HepG2 (cell line): ENCODE data around the gene DNAJC21. TPM values are rescaled to one million over a fixed set of nuclear protein-coding genes. Genes with fewer than 3 reads are reported as not detected.

ENCODE experiments used
- AHR ChIP-seq: IDR thresholded peaks from 2 replicates; pipeline ENCODE4 v1.6.1; 2018; ENCODE audit warnings: missing genetic modification reagents, missing compliant biosample characterization
- DMAP1 ChIP-seq: IDR thresholded peaks from 2 replicates; pipeline ENCODE4 v1.6.1; 2016
- ELF3 ChIP-seq: IDR thresholded peaks from 2 replicates; pipeline ENCODE4 v1.6.1; 2016; ENCODE audit warnings: missing genetic modification reagents, missing compliant biosample characterization
- GTF3A ChIP-seq: sonication (generic); formaldehyde crosslinking; conservative IDR thresholded peaks from 2 replicates; pipeline ENCODE4 v1.4.0; 2020; ENCODE audit warnings: mild to moderate bottlenecking, missing genetic modification reagents
- KLF13 ChIP-seq: sonication (generic); formaldehyde crosslinking; IDR thresholded peaks from 2 replicates; pipeline ENCODE4 v1.4.0; 2020; ENCODE audit warnings: mild to moderate bottlenecking, missing genetic modification reagents
- MEF2D ChIP-seq: sonication (generic); formaldehyde crosslinking; IDR thresholded peaks from 2 replicates; pipeline ENCODE4 v1.5.1; 2020; ENCODE audit warnings: mild to moderate bottlenecking, missing genetic modification reagents
- MEIS1 ChIP-seq: sonication (generic); formaldehyde crosslinking; IDR thresholded peaks from 2 replicates; pipeline ENCODE4 v1.9.0; 2021; ENCODE audit warnings: mild to moderate bottlenecking, missing genetic modification reagents, moderate library complexity, borderline replicate concordance
- MXD4 ChIP-seq: IDR thresholded peaks from 2 replicates; pipeline ENCODE4 v1.6.1; 2016; ENCODE audit warnings: mild to moderate bottlenecking, missing biosample characterization, missing genetic modification reagents
- MXI1 ChIP-seq: IDR thresholded peaks from 3 replicates; pipeline ENCODE4 v1.6.1; 2012; ENCODE audit warnings: low read depth, low read length, inconsistent platforms, borderline replicate concordance
- MYC ChIP-seq: sonication (generic); formaldehyde crosslinking; IDR thresholded peaks from 2 replicates; pipeline ENCODE4 v1.9.0; 2021; ENCODE audit warnings: missing genetic modification reagents, borderline replicate concordance
- NKX3-1 ChIP-seq: sonication (generic); formaldehyde crosslinking; IDR thresholded peaks from 2 replicates; pipeline ENCODE4 v1.5.0; 2020; ENCODE audit warnings: missing genetic modification reagents
- NR0B2 ChIP-seq: sonication (generic); formaldehyde crosslinking; IDR thresholded peaks from 2 replicates; pipeline ENCODE4 v1.4.0; 2020; ENCODE audit warnings: mild to moderate bottlenecking, missing genetic modification reagents
- POLR2AphosphoS2 ChIP-seq: IDR thresholded peaks from 2 replicates; pipeline ENCODE4 v1.6.1; 2011; ENCODE audit warnings: low read depth, low read length, improper control_type of control experiment
- RELA ChIP-seq: sonication (generic); formaldehyde crosslinking; IDR thresholded peaks from 2 replicates; pipeline ENCODE4 v1.4.0; 2020; ENCODE audit warnings: missing genetic modification reagents
- REXO4 ChIP-seq: sonication (generic); formaldehyde crosslinking; IDR thresholded peaks from 2 replicates; pipeline ENCODE4 v1.8.0; 2022; ENCODE audit warnings: missing genetic modification reagents, mild to moderate bottlenecking, borderline replicate concordance
- TFE3 ChIP-seq: IDR thresholded peaks from 2 replicates; pipeline ENCODE4 v1.6.1; 2016
- TRIM24 ChIP-seq: sonication (generic); formaldehyde crosslinking; IDR thresholded peaks from 2 replicates; pipeline ENCODE4 v1.8.0; 2022; ENCODE audit warnings: mild to moderate bottlenecking, missing genetic modification reagents
- TSC22D2 ChIP-seq: sonication (generic); formaldehyde crosslinking; IDR thresholded peaks from 2 replicates; pipeline ENCODE4 v1.5.1; 2020; ENCODE audit warnings: missing genetic modification reagents, mild to moderate bottlenecking, borderline replicate concordance
- ZBTB42 ChIP-seq: sonication (generic); formaldehyde crosslinking; IDR thresholded peaks from 2 replicates; pipeline ENCODE4 v1.5.0; 2020; ENCODE audit warnings: mild to moderate bottlenecking, missing genetic modification reagents
- ZNF101 ChIP-seq: sonication (generic); formaldehyde crosslinking; IDR thresholded peaks from 2 replicates; pipeline ENCODE4 v1.4.0; 2020; ENCODE audit warnings: mild to moderate bottlenecking, low read depth, missing genetic modification reagents, borderline replicate concordance
- ZNF3 ChIP-seq: IDR thresholded peaks from 2 replicates; pipeline ENCODE4 v1.7.0; 2017; ENCODE audit warnings: inconsistent platforms
- ZNF333 ChIP-seq: sonication (generic); formaldehyde crosslinking; IDR thresholded peaks from 2 replicates; pipeline ENCODE4 v1.4.0; 2020; ENCODE audit warnings: mild to moderate bottlenecking, missing genetic modification reagents, borderline replicate concordance
- ZNF639 ChIP-seq: conservative IDR thresholded peaks from 2 replicates; pipeline ENCODE4 v1.6.1; 2018; ENCODE audit warnings: missing genetic modification reagents
- ZNF792 ChIP-seq: IDR thresholded peaks from 2 replicates; pipeline ENCODE4 v1.6.1; 2016
- ZSCAN12 ChIP-seq: sonication (generic); formaldehyde crosslinking; IDR thresholded peaks from 2 replicates; pipeline ENCODE4 v1.9.0; 2021; ENCODE audit warnings: mild to moderate bottlenecking, missing genetic modification reagents
- polyA plus RNA-seq, 8 experiments: library from polyadenylated mRNA; depleted of rRNA in 3 of 8; stranded (reverse) in 7 of 8; unstranded in 1 of 8; fragments of >200 nt; fragmentation: Illumina TruSeq in 4 of 8; extraction: Trizol in 4 of 8; gene quantifications; 2 replicates each; pipeline versions ENCODE4 v1.2.1 to v1.2.3, GENCODE V29; 2011 to 2016; ENCODE audit warnings: low read depth in 4 of 8, missing spikeins in 1 of 8, mixed read lengths in 1 of 8; ENCODE audit not compliant: insufficient read depth in 1 of 8
- total RNA-seq, 5 experiments: library from RNA; depleted of rRNA; stranded (reverse); fragments of >200 nt; fragmentation: Illumina TruSeq; extraction: Trizol; gene quantifications; 2 replicates each; pipeline ENCODE4 v1.2.3, GENCODE V29; 2016; ENCODE audit warnings: low read depth in 1 of 5
- TF ChIP-seq, protein P1 (sequence below): sonication (generic); formaldehyde crosslinking; IDR thresholded peaks from 2 replicates; pipeline ENCODE4 v1.4.0; 2020; ENCODE audit warnings: missing genetic modification reagents, borderline replicate concordance

The DNAJC21 gene
- total and polyA plus RNA-seq, 2 of the 13 experiments (the other 11 are each of a cell fraction or from before 2014, with no cell fraction given), result 10.9 to 41.6 TPM

- peak; percentile 60; the same call in 1 of the 2 replicates for TF ChIP-seq TFE3 (CRISPR knock-in tag)
- peak; percentile 41; the same call in 1 of the 2 replicates for TF ChIP-seq AHR (CRISPR knock-in tag)
- TF ChIP-seq MXD4, result peak; percentile 78
- TF ChIP-seq DMAP1 (CRISPR knock-in tag), result peak; percentile 92; the same call in 1 of the 2 replicates
- peak; percentile 84; the same call in 1 of the 2 replicates for TF ChIP-seq ELF3 (CRISPR knock-in tag)
- no peak for TF ChIP-seq TRIM24 (CRISPR knock-in tag)
- peak; percentile 78; the same call in 1 of the 2 replicates for TF ChIP-seq NR0B2 (CRISPR knock-in tag)
- TF ChIP-seq, protein P1, sequence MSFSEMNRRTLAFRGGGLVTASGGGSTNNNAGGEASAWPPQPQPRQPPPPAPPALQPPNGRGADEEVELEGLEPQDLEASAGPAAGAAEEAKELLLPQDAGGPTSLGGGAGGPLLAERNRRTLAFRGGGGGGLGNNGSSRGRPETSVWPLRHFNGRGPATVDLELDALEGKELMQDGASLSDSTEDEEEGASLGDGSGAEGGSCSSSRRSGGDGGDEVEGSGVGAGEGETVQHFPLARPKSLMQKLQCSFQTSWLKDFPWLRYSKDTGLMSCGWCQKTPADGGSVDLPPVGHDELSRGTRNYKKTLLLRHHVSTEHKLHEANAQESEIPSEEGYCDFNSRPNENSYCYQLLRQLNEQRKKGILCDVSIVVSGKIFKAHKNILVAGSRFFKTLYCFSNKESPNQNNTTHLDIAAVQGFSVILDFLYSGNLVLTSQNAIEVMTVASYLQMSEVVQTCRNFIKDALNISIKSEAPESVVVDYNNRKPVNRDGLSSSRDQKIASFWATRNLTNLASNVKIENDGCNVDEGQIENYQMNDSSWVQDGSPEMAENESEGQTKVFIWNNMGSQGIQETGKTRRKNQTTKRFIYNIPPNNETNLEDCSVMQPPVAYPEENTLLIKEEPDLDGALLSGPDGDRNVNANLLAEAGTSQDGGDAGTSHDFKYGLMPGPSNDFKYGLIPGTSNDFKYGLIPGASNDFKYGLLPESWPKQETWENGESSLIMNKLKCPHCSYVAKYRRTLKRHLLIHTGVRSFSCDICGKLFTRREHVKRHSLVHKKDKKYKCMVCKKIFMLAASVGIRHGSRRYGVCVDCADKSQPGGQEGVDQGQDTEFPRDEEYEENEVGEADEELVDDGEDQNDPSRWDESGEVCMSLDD (CRISPR knock-in tag), result peak; percentile 34; the same call in 1 of the 2 replicates
- no peak; the same call in 1 of the 2 replicates for TF ChIP-seq ZSCAN12 (CRISPR knock-in tag)
- peak; percentile 46; the same call in 1 of the 2 replicates for TF ChIP-seq ZNF792 (CRISPR knock-in tag)
- no peak for TF ChIP-seq REXO4 (CRISPR knock-in tag)
- 0 out of 2 replicates have a peak, but pooled peaks have one; percentile 19 for TF ChIP-seq NKX3-1 (CRISPR knock-in tag)
- no peak for TF ChIP-seq ZBTB42 (CRISPR knock-in tag)
- no peak for TF ChIP-seq TSC22D2 (CRISPR knock-in tag)
- peak; percentile 84 for TF ChIP-seq MEIS1 (CRISPR knock-in tag)
- TF ChIP-seq ZNF101 (CRISPR knock-in tag), result peak; percentile 54; the same call in 1 of the 2 replicates
- TF ChIP-seq ZNF639 (CRISPR knock-in tag), result peak; percentile 88
- TF ChIP-seq KLF13 (CRISPR knock-in tag), result no peak
- no peak for TF ChIP-seq ZNF333
- peak; percentile 82; the same call in 1 of the 2 replicates for TF ChIP-seq MEF2D (CRISPR knock-in tag)
- TF ChIP-seq ZNF3 (CRISPR knock-in tag), result no peak
- TF ChIP-seq RELA (CRISPR knock-in tag), result 0 out of 2 replicates have a peak, but pooled peaks have one; percentile 31
- no peak for TF ChIP-seq POLR2AphosphoS2
- peak; percentile 76; the same call in 1 of the 3 replicates for TF ChIP-seq MXI1
- peak; percentile 92 for TF ChIP-seq MYC (CRISPR knock-in tag)
- TF ChIP-seq GTF3A (CRISPR knock-in tag), result peak; percentile 87
Observed at GRCh38 chr5:34915139-34915855, 14.1 kb upstream of the DNAJC21 start, which contains the start of the genes BRIX1 and RAD1 (continued).
